ENCODE measurements around the gene SPEG. TPM values are rescaled to one million over a fixed set of nuclear protein-coding genes. Genes with fewer than 3 reads are reported as not detected.
A peak's percentile ranks its signal among the peaks of the same experiment; 100 is the strongest.

Gene SPEG
- polyA plus RNA-seq, 3 donors = not detected

DNA sequence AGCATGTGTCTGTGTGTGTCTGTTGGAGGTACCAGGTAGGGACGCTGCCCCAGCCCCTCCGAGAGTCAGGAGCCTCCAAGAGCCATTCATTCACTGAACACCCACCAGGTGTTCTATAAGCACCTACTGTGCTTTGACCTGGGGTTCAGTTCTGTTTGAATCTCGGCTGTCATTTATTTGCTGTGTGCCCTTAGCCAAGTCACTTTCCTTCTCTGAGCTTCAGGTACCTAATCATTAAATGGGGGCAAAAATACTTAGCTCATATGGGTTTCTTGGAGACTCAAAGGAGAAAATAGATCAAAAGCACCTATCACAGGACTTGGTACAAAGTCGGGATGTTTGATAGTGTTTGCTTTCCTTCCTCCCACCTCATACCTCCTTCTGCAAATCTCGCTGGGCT, 92.8 kb downstream of the SPEG start:
- Histone ChIP-seq H3K9ac (ENCODE audit: insufficient read depth, low read length, poor library complexity, severe bottlenecking) (no peak overlapping the region), H3K9me3 (replicated peaks in 1 of 2; ENCODE audit: control insufficient read depth in 1 of 2, insufficient read depth in 1 of 2, low read length in 2 of 2) (peaks cover 0 to 14% of the 10 kb centered on the region in 2 donors), H3K27me3 (ENCODE audit: control insufficient read depth in 2 of 2, insufficient read depth in 2 of 2, low read length in 2 of 2) (peaks cover 41 to 62% of the 10 kb centered on the region in 2 donors), H3K36me3 (replicated peaks in 1 of 2; ENCODE audit: control insufficient read depth in 1 of 2, insufficient read depth in 2 of 2, low read length in 2 of 2) (no peaks in the 10 kb centered on the region), H2AFZ (ENCODE audit: insufficient read depth, low read depth, low read length, poor library complexity, severe bottlenecking) (no peak overlapping the region), H3K79me2 (ENCODE audit: insufficient read depth, low read length) (no peaks in the 10 kb centered on the region), H3K4me3 (replicated peaks in 1 of 3; ENCODE audit: low read depth in 2 of 3, low read length in 3 of 3) (no peak overlapping the region), H3K4me1 (ENCODE audit: control insufficient read depth in 1 of 2, insufficient read depth in 2 of 2, low read length in 2 of 2) (no peaks in the 10 kb centered on the region), H3K27ac (ENCODE audit: low read depth in 1 of 2, low read length in 2 of 2) (no peak overlapping the region), H3K4me2 (replicated peaks; ENCODE audit: extremely low read depth, low read length, poor library complexity, severe bottlenecking) (no peak overlapping the region), H4K20me1 (ENCODE audit: insufficient read depth, low read length) (no peaks in the 10 kb centered on the region)
- 80% methylated on average over 1 of the region's 5 CpGs for WGBS (ENCODE audit: insufficient coverage)
- TF ChIP-seq CTCF (IDR thresholded peaks at IDR 0.05) = no peak
- no peak for DNase-seq
- Mint-ChIP-seq H3K36me3 (no peaks in the 10 kb centered on the region), H3K4me3 (no peak overlapping the region), H3K27ac (no peak overlapping the region), H3K4me1 (no peaks in the 10 kb centered on the region), H3K9me3 (peaks cover 0 to 4% (median 2%) of the 10 kb centered on the region in 7 donors), H3K27me3 (ENCODE audit: low read depth in 3 of 3) (peaks cover 67 to 85% (median 80%) of the 10 kb centered on the region in 3 donors)
- intact Hi-C loops (cut with micrococcal nuclease) = loop anchor here in 1 of 2 donors (2.0 to 5.0 kb wide), 3 partner anchors 35 to 125 kb away; no protein-coding TSS in a partner anchor

GRCh38 chr2:219530048-219530963, 95.7 kb downstream of the SPEG start:
- no peaks in the 10 kb centered on the region for H3K79me2 ChIP-seq (ENCODE audit: insufficient read depth, low read length)
- no peaks in the 10 kb centered on the region for H3K36me3 ChIP-seq (replicated peaks in 1 of 2; ENCODE audit: control insufficient read depth in 1 of 2, insufficient read depth in 2 of 2, low read length in 2 of 2)
- Mint-ChIP-seq H3K9me3 (peaks cover 0 to 2% (median 0%) of the 10 kb centered on the region in 7 donors), H3K36me3 (no peaks in the 10 kb centered on the region), H3K4me3 (peak overlapping the region in 1 of 2 donors; percentile 65), H3K27me3 (ENCODE audit: low read depth in 3 of 3) (peaks cover 51 to 60% (median 58%) of the 10 kb centered on the region in 3 donors), H3K4me1 (no peaks in the 10 kb centered on the region), H3K27ac (peak overlapping the region in 1 of 7 donors; percentile 70)
- peak; percentile 93 for TF ChIP-seq CTCF (IDR thresholded peaks at IDR 0.05)
- no peaks in the 10 kb centered on the region for H4K20me1 ChIP-seq (ENCODE audit: insufficient read depth, low read length)
- peaks cover 15 to 34% of the 10 kb centered on the region in 2 donors for H3K27me3 ChIP-seq (ENCODE audit: control insufficient read depth in 2 of 2, insufficient read depth in 2 of 2, low read length in 2 of 2)
- intact Hi-C loops (cut with micrococcal nuclease) = loop anchor here (1.0 to 5.0 kb wide), 5 partner anchors 33 to 128 kb away; partner anchors contain the start of gene GMPPA (in 1 of the 2)
- 23% methylated on average over 13 of the region's 21 CpGs for WGBS (ENCODE audit: insufficient coverage)
- H2AFZ ChIP-seq (ENCODE audit: insufficient read depth, low read depth, low read length, poor library complexity, severe bottlenecking) = no peak overlapping the region
- DNase-seq = peak; percentile 70 to 82 (median 78)
- H3K4me2 ChIP-seq (replicated peaks; ENCODE audit: extremely low read depth, low read length, poor library complexity, severe bottlenecking) = no peak overlapping the region
- H3K9me3 ChIP-seq (replicated peaks in 1 of 2; ENCODE audit: control insufficient read depth in 1 of 2, insufficient read depth in 1 of 2, low read length in 2 of 2) = no peaks in the 10 kb centered on the region
- no peak overlapping the region for H3K27ac ChIP-seq (ENCODE audit: low read depth in 1 of 2, low read length in 2 of 2)
- H3K4me1 ChIP-seq (ENCODE audit: control insufficient read depth in 1 of 2, insufficient read depth in 2 of 2, low read length in 2 of 2) = no peaks in the 10 kb centered on the region
- no peak overlapping the region for H3K9ac ChIP-seq (ENCODE audit: insufficient read depth, low read length, poor library complexity, severe bottlenecking)
- no peak overlapping the region for H3K4me3 ChIP-seq (replicated peaks in 1 of 3; ENCODE audit: low read depth in 2 of 3, low read length in 3 of 3)
